ENCODE data around the gene TRPM2.

TRPM2 gene

GRCh38 chr21:44332965-44333364 lies 20.5 kb upstream of the TRPM2 start:
- DNase-seq, result no peak
- no peak overlapping the region for H3K9ac ChIP-seq (ENCODE audit: low read depth, low read length)

GRCh38 chr21:44333509-44334328 lies 19.7 kb upstream of the TRPM2 start:
- DNase-seq, result no peak
- no peaks in the 10 kb centered on the region for H3K27me3 ChIP-seq (ENCODE audit: insufficient read depth, low read length, poor library complexity)

More at GRCh38 chr21:44332965-44333364, 20.5 kb upstream of the TRPM2 start:
- no peaks in the 10 kb centered on the region for H3K9me3 ChIP-seq (ENCODE audit: insufficient read depth, low read length, severe bottlenecking)
- H3K4me1 ChIP-seq (ENCODE audit: insufficient read depth, low read length), result peaks cover 4% of the 10 kb centered on the region; the same call in 1 of the 2 replicates
- peaks cover 51% of the 10 kb centered on the region for H3K36me3 ChIP-seq (ENCODE audit: insufficient read depth, low read length)
- no peak for ATAC-seq (ENCODE audit: insufficient read depth, low read depth)
- TF ChIP-seq CTCF (IDR thresholded peaks at IDR 0.05; ENCODE audit: borderline replicate concordance, extremely low read depth, low read length, poor library complexity, severe bottlenecking) (no peak), EZH2 (IDR thresholded peaks at IDR 0.05; ENCODE audit: borderline replicate concordance, low read depth, low read length, severe bottlenecking) (no peak)
- H3K79me2 ChIP-seq (ENCODE audit: insufficient read depth, low read length), result no peaks in the 10 kb centered on the region
- H4K20me1 ChIP-seq (ENCODE audit: insufficient read depth, low read length), result peaks cover 23% of the 10 kb centered on the region
- no peak overlapping the region for H3K4me3 ChIP-seq (ENCODE audit: low read depth in 1 of 2, low read length in 2 of 2)
- no peak overlapping the region for H2AFZ ChIP-seq (ENCODE audit: low read depth, low read length)
- no peaks in the 10 kb centered on the region for H3K27me3 ChIP-seq (ENCODE audit: insufficient read depth, low read length, poor library complexity)
- H3K27ac ChIP-seq (ENCODE audit: low read length), result no peak overlapping the region
- no peak overlapping the region for H3K4me2 ChIP-seq (ENCODE audit: insufficient read depth, low read length)

GRCh38 chr21:44334329-44335030 lies 18.9 kb upstream of the TRPM2 start:
- TF ChIP-seq EZH2 (IDR thresholded peaks at IDR 0.05; ENCODE audit: borderline replicate concordance, low read depth, low read length, severe bottlenecking) (no peak), CTCF (IDR thresholded peaks at IDR 0.05; ENCODE audit: borderline replicate concordance, extremely low read depth, low read length, poor library complexity, severe bottlenecking) (no peak)
- no peak for ATAC-seq (ENCODE audit: insufficient read depth, low read depth)
- Histone ChIP-seq H2AFZ (ENCODE audit: low read depth, low read length) (no peak overlapping the region), H3K27ac (ENCODE audit: low read length) (no peak overlapping the region), H3K4me1 (ENCODE audit: insufficient read depth, low read length) (peaks cover 9% of the 10 kb centered on the region; the same call in 1 of the 2 replicates), H3K27me3 (ENCODE audit: insufficient read depth, low read length, poor library complexity) (no peaks in the 10 kb centered on the region), H3K4me3 (ENCODE audit: low read depth in 1 of 2, low read length in 2 of 2) (no peak overlapping the region), H3K79me2 (ENCODE audit: insufficient read depth, low read length) (no peaks in the 10 kb centered on the region), H3K9ac (ENCODE audit: low read depth, low read length) (no peak overlapping the region), H3K4me2 (ENCODE audit: insufficient read depth, low read length) (no peak overlapping the region), H3K9me3 (ENCODE audit: insufficient read depth, low read length, severe bottlenecking) (no peaks in the 10 kb centered on the region), H3K36me3 (ENCODE audit: insufficient read depth, low read length) (peaks cover 45% of the 10 kb centered on the region), H4K20me1 (ENCODE audit: insufficient read depth, low read length) (peaks cover 27% of the 10 kb centered on the region)
- no peak for DNase-seq

More at GRCh38 chr21:44333509-44334328, 19.7 kb upstream of the TRPM2 start:
- Histone ChIP-seq H3K9me3 (ENCODE audit: insufficient read depth, low read length, severe bottlenecking) (no peaks in the 10 kb centered on the region), H3K4me1 (ENCODE audit: insufficient read depth, low read length) (peaks cover 9% of the 10 kb centered on the region; the same call in 1 of the 2 replicates), H2AFZ (ENCODE audit: low read depth, low read length) (no peak overlapping the region), H3K9ac (ENCODE audit: low read depth, low read length) (no peak overlapping the region), H3K4me2 (ENCODE audit: insufficient read depth, low read length) (no peak overlapping the region), H3K79me2 (ENCODE audit: insufficient read depth, low read length) (no peaks in the 10 kb centered on the region), H3K4me3 (ENCODE audit: low read depth in 1 of 2, low read length in 2 of 2) (no peak overlapping the region), H4K20me1 (ENCODE audit: insufficient read depth, low read length) (peaks cover 27% of the 10 kb centered on the region), H3K36me3 (ENCODE audit: insufficient read depth, low read length) (peaks cover 45% of the 10 kb centered on the region), H3K27ac (ENCODE audit: low read length) (no peak overlapping the region)
- no peak for TF ChIP-seq EZH2 (IDR thresholded peaks at IDR 0.05; ENCODE audit: borderline replicate concordance, low read depth, low read length, severe bottlenecking)
- TF ChIP-seq CTCF (IDR thresholded peaks at IDR 0.05; ENCODE audit: borderline replicate concordance, extremely low read depth, low read length, poor library complexity, severe bottlenecking), result no peak
- no peak for ATAC-seq (ENCODE audit: insufficient read depth, low read depth)

Data from DND-41 (cell line).